ENCODE results near the gene CAMTA1. TPM values are rescaled to one million over a fixed set of nuclear protein-coding genes. Genes with fewer than 3 reads are reported as not detected.

The CAMTA1 gene
- total RNA-seq, 1 experiment from 2014 or later, result 82.2 TPM

GRCh38 chr1:7476402-7476801 lies 691.1 kb downstream of the CAMTA1 start:
- no peak overlapping the region for H3K4me3 ChIP-seq (ENCODE audit: low read depth in 2 of 2, low read length in 2 of 2)
- ATAC-seq, result no peak
- no peaks in the 10 kb centered on the region for H3K9me3 ChIP-seq (ENCODE audit: control insufficient read depth, insufficient read depth, low read depth, low read length)
- ChIA-PET CTCF (interaction anchor here (0.5 kb wide), 1 partner anchor 100 kb away, joined by 3 read pairs; no protein-coding TSS in a partner anchor), POLR2A (no interaction called here)
- H3K27ac ChIP-seq (ENCODE audit: low read length), result no peak overlapping the region
- DNase-seq (ENCODE audit: low read depth, low spot score), result no peak
- H3K4me1 ChIP-seq (ENCODE audit: control insufficient read depth, insufficient read depth, low read length), result peaks cover 2% of the 10 kb centered on the region
- BruUV-seq (replicated peaks), result no TSS peak
- in situ Hi-C loops (cut with HindIII; ENCODE audit: low pct_unique_long_range_greater_than_20kb, low sequenced_read_pairs) (no loop called here), intact Hi-C loops (cut with micrococcal nuclease; ENCODE audit: unreplicated experiment) (no loop called here)
- no peaks in the 10 kb centered on the region for H3K27me3 ChIP-seq (ENCODE audit: control insufficient read depth, insufficient read depth, low read length)
- H3K36me3 ChIP-seq (ENCODE audit: control insufficient read depth, insufficient read depth, low read length), result no peaks in the 10 kb centered on the region
- TF ChIP-seq, protein P1, sequence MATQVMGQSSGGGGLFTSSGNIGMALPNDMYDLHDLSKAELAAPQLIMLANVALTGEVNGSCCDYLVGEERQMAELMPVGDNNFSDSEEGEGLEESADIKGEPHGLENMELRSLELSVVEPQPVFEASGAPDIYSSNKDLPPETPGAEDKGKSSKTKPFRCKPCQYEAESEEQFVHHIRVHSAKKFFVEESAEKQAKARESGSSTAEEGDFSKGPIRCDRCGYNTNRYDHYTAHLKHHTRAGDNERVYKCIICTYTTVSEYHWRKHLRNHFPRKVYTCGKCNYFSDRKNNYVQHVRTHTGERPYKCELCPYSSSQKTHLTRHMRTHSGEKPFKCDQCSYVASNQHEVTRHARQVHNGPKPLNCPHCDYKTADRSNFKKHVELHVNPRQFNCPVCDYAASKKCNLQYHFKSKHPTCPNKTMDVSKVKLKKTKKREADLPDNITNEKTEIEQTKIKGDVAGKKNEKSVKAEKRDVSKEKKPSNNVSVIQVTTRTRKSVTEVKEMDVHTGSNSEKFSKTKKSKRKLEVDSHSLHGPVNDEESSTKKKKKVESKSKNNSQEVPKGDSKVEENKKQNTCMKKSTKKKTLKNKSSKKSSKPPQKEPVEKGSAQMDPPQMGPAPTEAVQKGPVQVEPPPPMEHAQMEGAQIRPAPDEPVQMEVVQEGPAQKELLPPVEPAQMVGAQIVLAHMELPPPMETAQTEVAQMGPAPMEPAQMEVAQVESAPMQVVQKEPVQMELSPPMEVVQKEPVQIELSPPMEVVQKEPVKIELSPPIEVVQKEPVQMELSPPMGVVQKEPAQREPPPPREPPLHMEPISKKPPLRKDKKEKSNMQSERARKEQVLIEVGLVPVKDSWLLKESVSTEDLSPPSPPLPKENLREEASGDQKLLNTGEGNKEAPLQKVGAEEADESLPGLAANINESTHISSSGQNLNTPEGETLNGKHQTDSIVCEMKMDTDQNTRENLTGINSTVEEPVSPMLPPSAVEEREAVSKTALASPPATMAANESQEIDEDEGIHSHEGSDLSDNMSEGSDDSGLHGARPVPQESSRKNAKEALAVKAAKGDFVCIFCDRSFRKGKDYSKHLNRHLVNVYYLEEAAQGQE (IDR thresholded peaks at IDR 0.05; ENCODE audit: insufficient read depth in 1 of 2, low read depth in 2 of 2, low read length in 1 of 2), result no peak
- no peak for TF ChIP-seq SIN3A (IDR thresholded peaks at IDR 0.05; ENCODE audit: borderline replicate concordance, insufficient read depth, low read depth, low read length)
- no peak for TF ChIP-seq POLR2AphosphoS5 (IDR thresholded peaks at IDR 0.05; ENCODE audit: low read depth, low read length)
- TF ChIP-seq, protein P2, sequence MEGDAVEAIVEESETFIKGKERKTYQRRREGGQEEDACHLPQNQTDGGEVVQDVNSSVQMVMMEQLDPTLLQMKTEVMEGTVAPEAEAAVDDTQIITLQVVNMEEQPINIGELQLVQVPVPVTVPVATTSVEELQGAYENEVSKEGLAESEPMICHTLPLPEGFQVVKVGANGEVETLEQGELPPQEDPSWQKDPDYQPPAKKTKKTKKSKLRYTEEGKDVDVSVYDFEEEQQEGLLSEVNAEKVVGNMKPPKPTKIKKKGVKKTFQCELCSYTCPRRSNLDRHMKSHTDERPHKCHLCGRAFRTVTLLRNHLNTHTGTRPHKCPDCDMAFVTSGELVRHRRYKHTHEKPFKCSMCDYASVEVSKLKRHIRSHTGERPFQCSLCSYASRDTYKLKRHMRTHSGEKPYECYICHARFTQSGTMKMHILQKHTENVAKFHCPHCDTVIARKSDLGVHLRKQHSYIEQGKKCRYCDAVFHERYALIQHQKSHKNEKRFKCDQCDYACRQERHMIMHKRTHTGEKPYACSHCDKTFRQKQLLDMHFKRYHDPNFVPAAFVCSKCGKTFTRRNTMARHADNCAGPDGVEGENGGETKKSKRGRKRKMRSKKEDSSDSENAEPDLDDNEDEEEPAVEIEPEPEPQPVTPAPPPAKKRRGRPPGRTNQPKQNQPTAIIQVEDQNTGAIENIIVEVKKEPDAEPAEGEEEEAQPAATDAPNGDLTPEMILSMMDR (IDR thresholded peaks at IDR 0.05), result no peak
- no peak for TF ChIP-seq TCF7L2 (IDR thresholded peaks at IDR 0.05; ENCODE audit: low read depth, low read length)

- DNase-seq (ENCODE audit: low read depth, low spot score), result no peak
- BruUV-seq (replicated peaks), result no TSS peak
- intact Hi-C loops (cut with micrococcal nuclease; ENCODE audit: unreplicated experiment), result no loop called here
- ChIA-PET POLR2A (no interaction called here), CTCF (no interaction called here)
- Histone ChIP-seq H3K4me3 (ENCODE audit: low read depth in 2 of 2, low read length in 2 of 2) (no peak overlapping the region), H3K4me1 (ENCODE audit: control insufficient read depth, insufficient read depth, low read length) (no peaks in the 10 kb centered on the region), H3K27me3 (ENCODE audit: control insufficient read depth, insufficient read depth, low read length) (no peaks in the 10 kb centered on the region), H3K36me3 (ENCODE audit: control insufficient read depth, insufficient read depth, low read length) (no peaks in the 10 kb centered on the region), H3K9me3 (ENCODE audit: control insufficient read depth, insufficient read depth, low read depth, low read length) (no peaks in the 10 kb centered on the region), H3K27ac (ENCODE audit: low read length) (no peak overlapping the region)
- in situ Hi-C loops (cut with HindIII; ENCODE audit: low pct_unique_long_range_greater_than_20kb, low sequenced_read_pairs), result no loop called here
- no peak for ATAC-seq
- no peak for TF ChIP-seq SIN3A (IDR thresholded peaks at IDR 0.05; ENCODE audit: borderline replicate concordance, insufficient read depth, low read depth, low read length)
- TF ChIP-seq TCF7L2 (IDR thresholded peaks at IDR 0.05; ENCODE audit: low read depth, low read length), result no peak
- TF ChIP-seq, protein P1 (IDR thresholded peaks at IDR 0.05; ENCODE audit: insufficient read depth in 1 of 2, low read depth in 2 of 2, low read length in 1 of 2), result no peak
- TF ChIP-seq, protein P2 (IDR thresholded peaks at IDR 0.05), result no peak
- no peak for TF ChIP-seq POLR2AphosphoS5 (IDR thresholded peaks at IDR 0.05; ENCODE audit: low read depth, low read length)
Measured at GRCh38 chr1:7476861-7477547, 691.8 kb downstream of the CAMTA1 start.
